Right ventricle myocardium inferior (tissue), 1 donor: ENCODE measurements around the gene RAPH1. TPM values are rescaled to one million over a fixed set of nuclear protein-coding genes. Genes with fewer than 3 reads are reported as not detected.

ENCODE experiments used
- total RNA-seq: library from RNA; stranded (reverse); fragmentation: NEBNext Ultra II Directional; extraction: Animal tissue kit (Norgen Biotek cat#: 25700); gene quantifications from one replicate; pipeline ENCODE4 v1.2.1, GENCODE V29; 2021
- donor health status: DM: no; HTN: yes; CAD: no; lungs with severe emphysema.

RAPH1 gene
- total RNA-seq, 1 donor from 2014 or later = 15.1 TPM

Other genes with a start within 250 kb of the RAPH1 start
- 43.5 TPM for gene ABI2, start 206.9 kb downstream of the RAPH1 start, total RNA-seq
- gene CD28, start 171.3 kb upstream of the RAPH1 start, total RNA-seq = 0.78 TPM